ENCODE results near the gene HORMAD2. TPM values are rescaled to one million over a fixed set of nuclear protein-coding genes. Genes with fewer than 3 reads are reported as not detected.

HORMAD2 gene
- total and polyA plus RNA-seq, 2 donors (not counting 3 experiments of a cell fraction or from before 2014, with no cell fraction given): not detected

GRCh38 chr22:30161051-30161469, 80.8 kb downstream of the HORMAD2 start:
- Histone ChIP-seq H3K9me3 (replicated peaks; ENCODE audit: control insufficient read depth, insufficient read depth, low read length) (no peaks in the 10 kb centered on the region), H4K20me1 (replicated peaks; ENCODE audit: control insufficient read depth, extremely low read depth, insufficient read depth, low read length) (no peaks in the 10 kb centered on the region), H3K27me3 (ENCODE audit: control insufficient read depth in 2 of 2, insufficient read depth in 2 of 2, low read length in 2 of 2) (peaks cover 26 to 52% of the 10 kb centered on the region in 2 experiments), H3K79me2 (ENCODE audit: control insufficient read depth, insufficient read depth, low read length) (no peaks in the 10 kb centered on the region), H3K9ac (replicated peaks; ENCODE audit: extremely low read depth, insufficient read depth, low read length) (no peak overlapping the region), H3K36me3 (ENCODE audit: control insufficient read depth in 2 of 2, extremely low read depth in 1 of 2, insufficient read depth in 2 of 2, low read length in 2 of 2) (no peaks in the 10 kb centered on the region), H3K4me2 (ENCODE audit: insufficient read depth, low read length) (no peak overlapping the region), H3K4me1 (ENCODE audit: control insufficient read depth, extremely low read depth, insufficient read depth, low read length) (no peaks in the 10 kb centered on the region), H2AFZ (ENCODE audit: low read depth, low read length) (no peak overlapping the region), H3K27ac (ENCODE audit: insufficient read depth, low read depth, low read length) (no peak overlapping the region), H3K4me3 (replicated peaks in 1 of 3; ENCODE audit: insufficient read depth in 1 of 3, low read depth in 1 of 3, low read length in 3 of 3) (no peak overlapping the region), H3K9me1 (replicated peaks; ENCODE audit: control insufficient read depth, extremely low read depth, insufficient read depth, low read length) (no peaks in the 10 kb centered on the region)
- CTCF ChIA-PET: no interaction called here
- POLR2A ChIA-PET: no interaction called here
- dilution Hi-C loops (cut with MboI; ENCODE audit: extremely low pct_ligation_motif_present, low sequenced_read_pairs): no loop called here
- intact Hi-C loops (cut with micrococcal nuclease): no loop called here
- TF ChIP-seq GATA2 (IDR thresholded peaks at IDR 0.05; ENCODE audit: insufficient read depth, insufficient read length, low read depth, low read length): no peak
- TF ChIP-seq MAX (IDR thresholded peaks at IDR 0.05; ENCODE audit: insufficient read depth, insufficient read length): no peak
- TF ChIP-seq MYC (IDR thresholded peaks at IDR 0.05; ENCODE audit: low read depth, low read length): no peak
- no peak for TF ChIP-seq JUN (IDR thresholded peaks at IDR 0.05; ENCODE audit: borderline replicate concordance, insufficient read depth, insufficient read length, low read depth)
- no peak for TF ChIP-seq POLR2AphosphoS5 (IDR thresholded peaks at IDR 0.05; ENCODE audit: insufficient read depth, low read depth, low read length)
- TF ChIP-seq FOS (IDR thresholded peaks at IDR 0.05; ENCODE audit: borderline replicate concordance, insufficient read depth, low read length): no peak
- no peak for TF ChIP-seq CTCF (IDR thresholded peaks at IDR 0.05; ENCODE audit: extremely low read depth in 1 of 2, insufficient read depth in 1 of 2, low read depth in 1 of 2, low read length in 2 of 2)
- TF ChIP-seq EZH2 (IDR thresholded peaks at IDR 0.05; ENCODE audit: borderline replicate concordance, low read depth, low read length, severe bottlenecking): no peak
- no peak for TF ChIP-seq POLR2A (IDR thresholded peaks at IDR 0.05; ENCODE audit: low read depth, low read length)
- DNase-seq (ENCODE audit: low read depth, low spot score): no peak
- no TSS peak for BruUV-seq (replicated peaks)
- no peak for FAIRE-seq

All from endothelial cell of umbilical vein (primary cell).